ENCODE measurements around the gene SYN1. TPM values are rescaled to one million over a fixed set of nuclear protein-coding genes. Genes with fewer than 3 reads are reported as not detected.
A peak's percentile ranks its signal among the peaks of the same experiment; 100 is the strongest.

The SYN1 gene
- total and polyA plus RNA-seq, 12 donors = 7.0 to 16.3 (median 12.9) TPM

DNA sequence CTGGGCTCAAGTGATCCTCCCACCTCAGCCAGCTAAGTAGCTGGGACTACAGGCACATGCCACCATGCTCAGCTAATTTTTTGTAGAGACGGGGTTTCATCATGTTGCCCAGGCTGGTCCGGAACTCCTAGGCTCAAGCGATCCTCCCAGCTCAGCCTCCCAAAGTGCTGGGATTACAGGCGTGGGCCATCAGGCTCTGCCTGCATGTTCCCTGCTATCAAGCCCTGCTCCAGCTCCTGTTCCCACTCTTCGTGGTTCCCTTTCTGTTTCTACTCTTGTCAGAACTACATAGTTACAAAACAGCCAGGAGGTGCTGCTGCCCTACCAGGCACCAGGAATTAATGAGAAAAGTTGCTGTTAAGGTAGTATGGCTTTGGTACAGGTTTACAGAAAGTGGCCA, 28.7 kb downstream of the SYN1 start:
- peaks cover 0 to 8% (median 0%) of the 10 kb centered on the region in 9 donors for H3K36me3 ChIP-seq
- peaks cover 0 to under 1% (median 0%) of the 10 kb centered on the region in 11 donors for H3K9me3 ChIP-seq
- TF ChIP-seq, protein P1, sequence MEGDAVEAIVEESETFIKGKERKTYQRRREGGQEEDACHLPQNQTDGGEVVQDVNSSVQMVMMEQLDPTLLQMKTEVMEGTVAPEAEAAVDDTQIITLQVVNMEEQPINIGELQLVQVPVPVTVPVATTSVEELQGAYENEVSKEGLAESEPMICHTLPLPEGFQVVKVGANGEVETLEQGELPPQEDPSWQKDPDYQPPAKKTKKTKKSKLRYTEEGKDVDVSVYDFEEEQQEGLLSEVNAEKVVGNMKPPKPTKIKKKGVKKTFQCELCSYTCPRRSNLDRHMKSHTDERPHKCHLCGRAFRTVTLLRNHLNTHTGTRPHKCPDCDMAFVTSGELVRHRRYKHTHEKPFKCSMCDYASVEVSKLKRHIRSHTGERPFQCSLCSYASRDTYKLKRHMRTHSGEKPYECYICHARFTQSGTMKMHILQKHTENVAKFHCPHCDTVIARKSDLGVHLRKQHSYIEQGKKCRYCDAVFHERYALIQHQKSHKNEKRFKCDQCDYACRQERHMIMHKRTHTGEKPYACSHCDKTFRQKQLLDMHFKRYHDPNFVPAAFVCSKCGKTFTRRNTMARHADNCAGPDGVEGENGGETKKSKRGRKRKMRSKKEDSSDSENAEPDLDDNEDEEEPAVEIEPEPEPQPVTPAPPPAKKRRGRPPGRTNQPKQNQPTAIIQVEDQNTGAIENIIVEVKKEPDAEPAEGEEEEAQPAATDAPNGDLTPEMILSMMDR (IDR thresholded peaks at IDR 0.05) = no peak
- H3K4me1 ChIP-seq = no peaks in the 10 kb centered on the region
- DNase-seq (no peak), ATAC-seq (no peak)
- no peak overlapping the region for H3K4me3 ChIP-seq
- 86 to 87% methylated on average over 5 of the region's 5 CpGs for WGBS, 2 donors
- H3K27ac ChIP-seq = no peak overlapping the region
- H3K27me3 ChIP-seq = no peaks in the 10 kb centered on the region
- intact Hi-C loops (cut with DNase I) = no loop called here

DNA sequence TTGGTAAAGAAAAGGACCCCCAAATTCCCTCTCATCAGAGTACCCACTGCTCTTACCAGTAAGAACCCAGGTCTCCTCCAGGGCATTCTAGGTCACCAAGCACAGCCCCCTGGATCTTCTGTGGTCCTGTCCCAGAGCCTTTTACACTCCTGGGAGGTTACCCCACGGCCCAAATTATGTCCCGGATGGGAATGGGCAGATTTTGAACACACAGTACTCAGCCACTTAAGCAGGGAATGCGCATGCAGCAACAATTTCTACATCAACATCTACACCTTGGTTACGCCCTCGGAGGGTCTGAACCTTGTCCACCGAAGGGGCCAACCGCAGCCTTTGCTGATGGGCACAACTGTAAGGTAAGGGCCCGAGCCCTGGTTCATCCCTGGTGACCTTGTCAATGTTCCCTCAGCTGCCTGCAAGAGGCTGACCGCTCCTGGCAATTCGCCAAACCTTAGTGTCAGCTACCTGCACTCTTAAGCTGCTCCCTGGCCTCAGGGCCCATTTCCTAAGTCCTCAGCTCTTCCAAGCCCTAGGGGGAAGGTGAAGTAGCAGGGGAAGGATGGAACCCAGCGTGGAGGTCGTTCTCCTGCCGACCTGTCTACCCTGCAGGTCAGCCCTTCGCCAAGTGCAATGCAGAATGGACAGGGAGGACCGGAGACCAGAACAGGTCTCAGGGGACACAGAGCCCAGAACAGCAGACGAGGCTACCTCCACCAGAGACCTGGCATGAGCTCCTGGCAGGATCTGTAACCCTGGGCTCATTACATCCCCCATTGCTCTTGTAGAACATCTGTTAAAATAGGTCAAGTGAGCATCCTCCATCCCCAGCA, 31.5 kb downstream of the SYN1 start:
- 80 to 87% methylated on average over 16 of the region's 16 CpGs for WGBS, 2 donors
- intact Hi-C loops (cut with DNase I) = no loop called here
- TF ChIP-seq, protein P1 (IDR thresholded peaks at IDR 0.05) = no peak

DNA sequence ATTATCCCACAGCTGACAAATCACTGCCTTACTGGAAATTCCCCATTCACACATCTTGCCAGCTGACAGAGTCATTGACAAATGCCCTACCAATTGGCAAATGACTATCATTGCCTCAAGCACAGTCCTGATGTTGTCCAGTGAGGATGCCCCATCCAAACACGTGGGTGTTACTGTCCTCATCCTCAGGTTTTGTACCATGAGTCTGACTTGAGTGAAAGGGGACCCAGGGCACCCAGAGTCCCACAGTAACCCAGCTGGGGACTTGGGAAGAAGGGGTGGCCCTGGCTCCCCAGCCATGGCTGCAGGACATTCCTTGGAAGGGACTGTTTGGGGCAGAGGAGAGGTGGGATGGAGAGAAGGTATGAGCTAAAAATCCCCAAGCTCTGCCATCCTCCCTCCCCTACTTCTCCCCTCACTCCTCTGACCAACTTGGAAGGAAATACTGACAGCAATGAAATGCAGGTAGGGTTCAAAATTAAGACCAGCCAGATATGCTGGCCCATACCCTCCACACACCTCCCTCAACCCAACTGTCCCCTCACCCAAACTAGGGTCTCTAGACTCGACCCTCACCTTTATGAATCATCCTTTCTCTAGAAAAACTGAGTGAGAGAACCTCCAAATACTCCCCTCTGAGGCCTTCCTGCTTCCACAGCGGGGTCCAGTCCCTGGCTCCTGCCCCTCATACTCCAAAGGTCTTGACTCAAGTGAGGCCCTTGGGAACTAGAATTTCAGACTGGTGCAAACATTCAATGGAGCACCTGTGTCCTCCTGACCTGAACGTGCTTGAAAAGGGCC, 32.4 kb downstream of the SYN1 start:
- Histone ChIP-seq H3K9me3 (no peaks in the 10 kb centered on the region), H3K27ac (no peak overlapping the region), H3K4me3 (no peak overlapping the region), H3K27me3 (no peaks in the 10 kb centered on the region), H3K4me1 (no peaks in the 10 kb centered on the region), H3K36me3 (peaks cover 0 to 23% (median 0%) of the 10 kb centered on the region in 9 donors)
- intact Hi-C loops (cut with DNase I) = no loop called here
- TF ChIP-seq, protein P1 (IDR thresholded peaks at IDR 0.05) = no peak
- DNase-seq (no peak), ATAC-seq (peak in 1 of 8 donors; percentile 15)
- 57 to 68% methylated on average over 4 of the region's 4 CpGs for WGBS, 2 donors

More for the DNA sequence above, 31.5 kb downstream of the SYN1 start:
- H3K27ac ChIP-seq = no peak overlapping the region
- DNase-seq = no peak
- no peaks in the 10 kb centered on the region for H3K27me3 ChIP-seq
- no peak for ATAC-seq
- H3K4me3 ChIP-seq = no peak overlapping the region
- H3K36me3 ChIP-seq = peaks cover 0 to 23% (median 0%) of the 10 kb centered on the region in 9 donors
- no peaks in the 10 kb centered on the region for H3K4me1 ChIP-seq
- H3K9me3 ChIP-seq = no peaks in the 10 kb centered on the region

DNA sequence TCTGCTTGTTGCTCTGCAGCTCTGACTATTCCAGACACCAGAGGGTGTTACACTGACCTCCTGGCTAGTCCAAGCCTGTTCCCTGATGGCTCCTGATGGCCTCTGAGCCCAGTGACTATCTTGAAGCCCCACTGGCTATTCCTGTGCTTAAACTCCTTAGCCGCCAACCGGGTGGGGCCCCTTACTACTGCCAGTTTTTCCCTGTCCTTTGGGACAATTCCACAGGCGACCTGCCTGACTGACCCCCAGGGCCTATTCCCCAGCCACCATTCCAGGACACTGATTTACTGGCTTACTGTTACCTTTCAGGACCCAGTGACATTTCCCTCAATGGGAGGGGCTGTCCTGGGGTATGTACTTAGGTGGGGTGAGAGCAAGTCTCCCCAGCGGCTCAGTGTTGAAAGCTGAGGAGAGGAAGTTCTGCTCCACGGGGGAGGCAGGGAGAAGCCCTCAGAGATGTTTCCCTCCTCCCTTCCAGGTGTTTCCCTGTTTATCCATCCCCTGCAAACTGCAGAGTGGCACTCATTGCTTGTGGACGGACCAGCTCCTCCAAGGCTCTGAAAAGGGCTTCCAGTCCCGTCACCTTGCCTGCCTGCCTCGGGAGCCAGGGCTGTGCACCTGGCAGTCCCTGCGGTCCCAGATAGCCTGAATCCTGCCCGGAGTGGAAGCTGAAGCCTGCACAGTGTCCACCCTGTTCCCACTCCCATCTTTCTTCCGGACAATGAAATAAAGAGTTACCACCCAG, 33.4 kb downstream of the SYN1 start:
- H3K27me3 ChIP-seq = no peaks in the 10 kb centered on the region
- H3K27ac ChIP-seq = no peak overlapping the region
- no peaks in the 10 kb centered on the region for H3K9me3 ChIP-seq
- ATAC-seq = no peak
- H3K4me3 ChIP-seq = no peak overlapping the region
- 60 to 80% methylated on average over 10 to 11 of the region's 11 CpGs for WGBS, 2 donors
- intact Hi-C loops (cut with DNase I) = no loop called here
- no peak for DNase-seq
- H3K36me3 ChIP-seq = peaks cover 0 to 23% (median 0%) of the 10 kb centered on the region in 9 donors
- TF ChIP-seq, protein P1 (IDR thresholded peaks at IDR 0.05) = no peak
- peaks cover 0 to 6% (median 0%) of the 10 kb centered on the region in 9 donors for H3K4me1 ChIP-seq
